ENCODE measurements around the gene SLC25A11. TPM values are rescaled to one million over a fixed set of nuclear protein-coding genes. Genes with fewer than 3 reads are reported as not detected.

Gene SLC25A11
- total RNA-seq, 3 donors from 2014 or later: 38.8 to 48.5 (median 42.6) TPM

GRCh38 chr17:4982305-4982704, 42.5 kb upstream of the SLC25A11 start:
- intact Hi-C loops (cut with DNase I; ENCODE audit: low total_unique reads): loop anchor here (10.0 kb wide), 1 partner anchor 78 kb away; the partner anchor contains the start of gene CHRNE
- H3K27me3 ChIP-seq: no peaks in the 10 kb centered on the region
- no peaks in the 10 kb centered on the region for H3K4me1 ChIP-seq
- peaks cover under 1% of the 10 kb centered on the region for H3K36me3 ChIP-seq
- no peak overlapping the region for H3K27ac ChIP-seq
- TF ChIP-seq CTCF (IDR thresholded peaks at IDR 0.05) (no peak), POLR2AphosphoS5 (IDR thresholded peaks at IDR 0.05) (no peak), POLR2A (IDR thresholded peaks at IDR 0.05) (no peak)
- no peaks in the 10 kb centered on the region for H3K9me3 ChIP-seq
- H3K4me3 ChIP-seq: no peak overlapping the region
- no peak for DNase-seq (ENCODE audit: low spot score in 2 of 2)

- intact Hi-C loops (cut with DNase I; ENCODE audit: low total_unique reads): loop anchor here (10.0 kb wide), 1 partner anchor 76 kb away; the partner anchor contains the start of gene CHRNE
- Histone ChIP-seq H3K9me3 (no peaks in the 10 kb centered on the region), H3K36me3 (peaks cover 4% of the 10 kb centered on the region), H3K4me3 (no peak overlapping the region), H3K27me3 (no peaks in the 10 kb centered on the region), H3K4me1 (no peaks in the 10 kb centered on the region), H3K27ac (no peak overlapping the region)
- no peak for DNase-seq (ENCODE audit: low spot score in 2 of 2)
- TF ChIP-seq POLR2A (IDR thresholded peaks at IDR 0.05) (no peak), CTCF (IDR thresholded peaks at IDR 0.05) (peak; percentile 79 to 83 (median 81))
These were observed 40.9 kb upstream of the SLC25A11 start for GRCh38 chr17:4980644-4981216.

GRCh38 chr17:4978726-4979125, 38.9 kb upstream of the SLC25A11 start:
- no peak for TF ChIP-seq POLR2AphosphoS5 (IDR thresholded peaks at IDR 0.05)
- TF ChIP-seq CTCF (IDR thresholded peaks at IDR 0.05): no peak
- TF ChIP-seq POLR2A (IDR thresholded peaks at IDR 0.05): no peak
- no peak overlapping the region for H3K27ac ChIP-seq
- H3K27me3 ChIP-seq: no peaks in the 10 kb centered on the region
- H3K4me1 ChIP-seq: no peaks in the 10 kb centered on the region
- no peak for DNase-seq (ENCODE audit: low spot score in 2 of 2)
- H3K36me3 ChIP-seq: peaks cover 4% of the 10 kb centered on the region
- no peaks in the 10 kb centered on the region for H3K9me3 ChIP-seq
- intact Hi-C loops (cut with DNase I; ENCODE audit: low total_unique reads): no loop called here
- no peak overlapping the region for H3K4me3 ChIP-seq

DNA sequence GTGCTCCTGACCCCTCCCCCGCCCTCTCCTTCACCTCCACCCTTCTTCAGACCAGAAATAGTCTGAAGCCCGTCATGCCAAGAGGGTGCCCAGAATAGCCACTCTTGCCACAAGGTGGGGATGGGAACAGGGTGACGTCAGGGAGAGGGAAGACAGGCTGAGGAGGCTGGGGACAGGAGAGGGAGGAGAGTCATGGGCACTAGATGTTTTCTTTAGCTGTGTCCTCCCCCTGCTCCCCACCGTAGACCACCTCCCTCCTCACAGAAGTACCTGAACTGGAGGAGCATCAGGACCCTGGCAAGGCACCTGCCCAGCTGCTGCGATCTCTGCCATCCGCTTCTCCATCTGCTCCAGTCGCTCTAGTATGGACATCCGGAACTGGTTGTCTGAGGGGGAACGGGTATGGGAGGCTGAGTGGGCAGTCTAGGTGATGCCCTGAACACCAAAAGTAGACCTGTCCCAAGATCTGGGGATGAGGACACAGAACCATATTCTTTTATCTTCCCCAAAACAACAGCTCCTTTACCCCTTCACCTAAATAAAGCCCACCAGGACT, 34.3 kb upstream of the SLC25A11 start:
- no peak for TF ChIP-seq POLR2AphosphoS5 (IDR thresholded peaks at IDR 0.05)
- no peak overlapping the region for H3K27ac ChIP-seq

GRCh38 chr17:4973256-4974114, 33.6 kb upstream of the SLC25A11 start:
- Histone ChIP-seq H3K9me3 (no peaks in the 10 kb centered on the region), H3K4me3 (no peak overlapping the region), H3K27me3 (no peaks in the 10 kb centered on the region), H3K4me1 (peaks cover 0 to 2% of the 10 kb centered on the region in 2 donors), H3K36me3 (peaks cover 4% of the 10 kb centered on the region), H3K27ac (peak overlapping the region in 1 of 2 donors; percentile 89)
- intact Hi-C loops (cut with DNase I; ENCODE audit: low total_unique reads): no loop called here
- TF ChIP-seq POLR2A (IDR thresholded peaks at IDR 0.05): no peak
- no peak for TF ChIP-seq POLR2AphosphoS5 (IDR thresholded peaks at IDR 0.05)
- no peak for TF ChIP-seq CTCF (IDR thresholded peaks at IDR 0.05)
- no peak for DNase-seq (ENCODE audit: low spot score in 2 of 2)

More for the DNA sequence above, 34.3 kb upstream of the SLC25A11 start:
- DNase-seq (ENCODE audit: low spot score in 2 of 2): no peak
- Histone ChIP-seq H3K9me3 (no peaks in the 10 kb centered on the region), H3K4me3 (no peak overlapping the region), H3K36me3 (peaks cover 4% of the 10 kb centered on the region), H3K4me1 (no peaks in the 10 kb centered on the region), H3K27me3 (no peaks in the 10 kb centered on the region)
- intact Hi-C loops (cut with DNase I; ENCODE audit: low total_unique reads): no loop called here
